ENCODE data around the gene TNRC6B.
A peak's percentile ranks its signal among the peaks of the same experiment; 100 is the strongest.

Gene TNRC6B

GRCh38 chr22:40256516-40256915 is 78.8 kb downstream of the TNRC6B start:
- Histone ChIP-seq H3K4me3 (no peak overlapping the region), H3K36me3 (peaks cover 70 to 100% (median 86%) of the 10 kb centered on the region in 11 experiments), H3K27ac (no peak overlapping the region), H3K9ac (no peak overlapping the region), H3K4me1 (no peaks in the 10 kb centered on the region), H3K4me2 (no peak overlapping the region), H3K27me3 (no peaks in the 10 kb centered on the region), H4K20me1 (peaks cover 0 to 61% (median 0%) of the 10 kb centered on the region in 11 experiments; a peak in 4 of 22 replicates), H3K9me3 (replicated peaks in 1 of 11) (peaks cover 0 to 21% (median 12%) of the 10 kb centered on the region in 11 experiments; a peak in 16 of 22 replicates)
- TF ChIP-seq Cebpa-rat (IDR thresholded peaks at IDR 0.05), result no peak

GRCh38 chr22:40258017-40258416 is 80.3 kb downstream of the TNRC6B start:
- Histone ChIP-seq H3K36me3 (peaks cover 69 to 100% (median 85%) of the 10 kb centered on the region in 11 experiments), H4K20me1 (peaks cover 0 to 52% (median 0%) of the 10 kb centered on the region in 11 experiments; a peak in 4 of 22 replicates), H3K27me3 (no peaks in the 10 kb centered on the region), H3K4me2 (no peak overlapping the region), H3K4me1 (peaks cover 5 to 9% (median 6%) of the 10 kb centered on the region in 10 experiments; a peak in 19 of 20 replicates), H3K9me3 (replicated peaks in 1 of 11) (peaks cover 0 to 33% (median 24%) of the 10 kb centered on the region in 11 experiments; a peak in 18 of 22 replicates), H3K4me3 (no peak overlapping the region), H3K9ac (no peak overlapping the region), H3K27ac (no peak overlapping the region)
- TF ChIP-seq Cebpa-rat (IDR thresholded peaks at IDR 0.05), result no peak

GRCh38 chr22:40258501-40258915 is 80.8 kb downstream of the TNRC6B start:
- H3K27me3 ChIP-seq, result no peaks in the 10 kb centered on the region

GRCh38 chr22:40261783-40262182 is 84.1 kb downstream of the TNRC6B start:
- H3K36me3 ChIP-seq, result peaks cover 76 to 98% (median 90%) of the 10 kb centered on the region in 11 experiments
- H3K9ac ChIP-seq, result no peak overlapping the region
- H3K4me2 ChIP-seq, result no peak overlapping the region
- peaks cover 0 to 39% (median 0%) of the 10 kb centered on the region in 11 experiments; a peak in 4 of 22 replicates for H4K20me1 ChIP-seq
- H3K27ac ChIP-seq, result no peak overlapping the region; a peak in 1 of 22 replicates
- H3K4me1 ChIP-seq, result peaks cover 30 to 41% (median 36%) of the 10 kb centered on the region in 10 experiments
- H3K4me3 ChIP-seq, result 0 out of 20 replicates have a peak overlapping the region, but pooled peaks of 1 of the 10 experiments have one; percentile 6
- H3K27me3 ChIP-seq, result no peaks in the 10 kb centered on the region
- H3K9me3 ChIP-seq (replicated peaks in 1 of 11), result peaks cover 0 to 40% (median 24%) of the 10 kb centered on the region in 11 experiments; a peak in 18 of 22 replicates
- TF ChIP-seq Cebpa-rat (IDR thresholded peaks at IDR 0.05), result no peak

More at GRCh38 chr22:40258501-40258915, 80.8 kb downstream of the TNRC6B start:
- Histone ChIP-seq H3K4me3 (no peak overlapping the region), H3K4me2 (no peak overlapping the region), H3K27ac (no peak overlapping the region), H4K20me1 (peaks cover 0 to 50% (median 0%) of the 10 kb centered on the region in 11 experiments; a peak in 4 of 22 replicates), H3K36me3 (peaks cover 67 to 100% (median 82%) of the 10 kb centered on the region in 11 experiments), H3K9ac (no peak overlapping the region), H3K4me1 (peaks cover 10 to 14% (median 10%) of the 10 kb centered on the region in 10 experiments), H3K9me3 (replicated peaks in 1 of 11) (peaks cover 0 to 33% (median 24%) of the 10 kb centered on the region in 11 experiments; a peak in 18 of 22 replicates)
- TF ChIP-seq Cebpa-rat (IDR thresholded peaks at IDR 0.05), result no peak

- Histone ChIP-seq H3K4me2 (peak overlapping the region; percentile 33 to 63 (median 46); a peak in 20 of 22 replicates), H3K9me3 (replicated peaks in 1 of 11) (peaks cover 0 to 40% (median 24%) of the 10 kb centered on the region in 11 experiments; a peak in 18 of 22 replicates), H3K36me3 (peaks cover 86 to 100% (median 92%) of the 10 kb centered on the region in 11 experiments), H3K4me3 (no peak overlapping the region), H3K4me1 (peaks cover 30 to 52% (median 42%) of the 10 kb centered on the region in 10 experiments), H3K9ac (no peak overlapping the region), H3K27ac (peak overlapping the region in 4 of 11 experiments; percentile 2 to 48 (median 17); a peak in 5 of 22 replicates), H3K27me3 (no peaks in the 10 kb centered on the region), H4K20me1 (peaks cover 0 to 30% (median 0%) of the 10 kb centered on the region in 11 experiments; a peak in 3 of 22 replicates)
- TF ChIP-seq Cebpa-rat (IDR thresholded peaks at IDR 0.05), result no peak
Measured at GRCh38 chr22:40263191-40263590, 85.5 kb downstream of the TNRC6B start.

GRCh38 chr22:40265783-40266182 is 88.1 kb downstream of the TNRC6B start:
- Histone ChIP-seq H3K27ac (peak overlapping the region in 9 of 11 experiments; percentile 3 to 63 (median 48); a peak in 14 of 22 replicates), H3K4me3 (peak overlapping the region in 1 of 10 experiments; percentile 21; a peak in 1 of 20 replicates), H3K4me1 (peaks cover 30 to 56% (median 44%) of the 10 kb centered on the region in 10 experiments), H3K9me3 (replicated peaks in 1 of 11) (peaks cover 0 to 26% (median 19%) of the 10 kb centered on the region in 11 experiments; a peak in 18 of 22 replicates), H3K4me2 (peak overlapping the region; percentile 58 to 92 (median 68)), H3K36me3 (peaks cover 82 to 98% (median 88%) of the 10 kb centered on the region in 11 experiments), H4K20me1 (peaks cover 0 to 22% (median 0%) of the 10 kb centered on the region in 11 experiments; a peak in 3 of 22 replicates), H3K27me3 (no peaks in the 10 kb centered on the region), H3K9ac (peak overlapping the region in 1 of 11 experiments; percentile 21; a peak in 2 of 22 replicates)
- TF ChIP-seq Cebpa-rat (IDR thresholded peaks at IDR 0.05), result no peak

- Histone ChIP-seq H3K27me3 (no peaks in the 10 kb centered on the region), H3K9me3 (replicated peaks in 1 of 11) (no peaks in the 10 kb centered on the region; a peak in 1 of 22 replicates), H4K20me1 (peaks cover 0 to 30% (median 0%) of the 10 kb centered on the region in 11 experiments; a peak in 4 of 22 replicates), H3K4me2 (no peak overlapping the region), H3K4me1 (peaks cover 11 to 33% (median 24%) of the 10 kb centered on the region in 10 experiments), H3K36me3 (peaks cover 71 to 93% (median 87%) of the 10 kb centered on the region in 11 experiments), H3K9ac (no peak overlapping the region), H3K4me3 (no peak overlapping the region), H3K27ac (no peak overlapping the region)
- TF ChIP-seq Cebpa-rat (IDR thresholded peaks at IDR 0.05), result no peak
Measured at GRCh38 chr22:40270031-40270430, 92.3 kb downstream of the TNRC6B start.

GRCh38 chr22:40270748-40271373 is 93.1 kb downstream of the TNRC6B start:
- H3K4me2 ChIP-seq, result no peak overlapping the region
- H3K27ac ChIP-seq, result no peak overlapping the region
- H3K36me3 ChIP-seq, result peaks cover 66 to 87% (median 84%) of the 10 kb centered on the region in 11 experiments
- no peaks in the 10 kb centered on the region for H3K27me3 ChIP-seq
- no peak overlapping the region for H3K4me3 ChIP-seq
- peaks cover 0 to 30% (median 0%) of the 10 kb centered on the region in 11 experiments; a peak in 4 of 22 replicates for H4K20me1 ChIP-seq
- no peak overlapping the region for H3K9ac ChIP-seq
- no peaks in the 10 kb centered on the region for H3K9me3 ChIP-seq (replicated peaks in 1 of 11)
- H3K4me1 ChIP-seq, result peaks cover 9 to 32% (median 22%) of the 10 kb centered on the region in 10 experiments
- TF ChIP-seq Cebpa-rat (IDR thresholded peaks at IDR 0.05), result no peak

- no peak overlapping the region for H3K4me3 ChIP-seq
- H3K9ac ChIP-seq, result no peak overlapping the region
- H4K20me1 ChIP-seq, result peaks cover 0 to 28% (median 0%) of the 10 kb centered on the region in 11 experiments; a peak in 3 of 22 replicates
- no peaks in the 10 kb centered on the region for H3K27me3 ChIP-seq
- H3K4me2 ChIP-seq, result no peak overlapping the region
- TF ChIP-seq Cebpa-rat (IDR thresholded peaks at IDR 0.05), result no peak
- peaks cover 11 to 32% (median 22%) of the 10 kb centered on the region in 10 experiments for H3K4me1 ChIP-seq
- H3K36me3 ChIP-seq, result peaks cover 61 to 83% (median 79%) of the 10 kb centered on the region in 11 experiments
- H3K9me3 ChIP-seq (replicated peaks in 1 of 11), result no peaks in the 10 kb centered on the region
- no peak overlapping the region for H3K27ac ChIP-seq
Measured at GRCh38 chr22:40271440-40271839, 93.7 kb downstream of the TNRC6B start.

Measured in BLaER1 treated with 17β-estradiol and CSF1 and Interleukin-3, amounts not matched to agents 10 nM and 100 nM (cell line).